ENCODE measurements around the gene GLMP. TPM values are rescaled to one million over a fixed set of nuclear protein-coding genes. Genes with fewer than 3 reads are reported as not detected.
A peak's percentile ranks its signal among the peaks of the same experiment; 100 is the strongest.

The GLMP gene
- total RNA-seq, 1 experiment from 2014 or later, result 75.3 TPM

DNA sequence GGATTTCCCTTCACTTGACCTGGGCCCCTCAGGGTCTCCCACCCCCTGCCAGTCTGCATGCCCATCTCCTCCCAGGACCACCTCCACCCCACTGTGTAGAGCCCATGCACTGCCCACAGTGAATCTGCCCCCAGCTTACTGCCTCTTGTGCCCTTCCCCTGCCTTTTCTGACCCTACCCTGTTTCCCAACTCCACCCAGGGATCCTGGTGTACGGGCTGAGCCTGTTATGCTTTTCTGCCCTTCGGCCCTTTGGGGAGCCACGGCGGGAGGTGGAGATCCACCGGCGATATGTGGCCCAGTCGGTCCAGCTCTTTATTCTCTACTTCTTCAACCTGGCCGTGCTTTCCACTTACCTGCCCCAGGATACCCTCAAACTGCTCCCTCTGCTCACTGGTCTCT lies 9.4 kb downstream of the GLMP start:
- no peak for DNase-seq (ENCODE audit: low spot score)

DNA sequence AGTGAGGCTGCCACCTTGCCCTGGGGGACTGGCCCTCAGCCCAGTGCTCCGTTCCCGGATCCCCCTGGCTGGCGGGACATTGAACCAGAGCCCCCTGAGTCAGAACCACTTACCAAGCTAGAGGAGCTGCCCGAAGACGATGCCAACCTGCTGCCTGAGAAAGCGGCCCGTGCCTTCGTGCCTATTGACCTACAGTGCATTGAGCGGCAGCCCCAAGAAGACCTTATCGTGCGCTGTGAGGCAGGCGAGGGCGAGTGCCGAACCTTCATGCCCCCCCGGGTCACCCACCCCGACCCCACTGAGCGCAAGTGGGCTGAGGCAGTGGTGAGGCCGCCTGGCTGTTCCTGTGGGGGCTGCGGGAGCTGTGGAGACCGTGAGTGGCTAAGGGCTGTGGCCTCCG lies 10.0 kb downstream of the GLMP start:
- no peak for DNase-seq (ENCODE audit: low spot score)

DNA sequence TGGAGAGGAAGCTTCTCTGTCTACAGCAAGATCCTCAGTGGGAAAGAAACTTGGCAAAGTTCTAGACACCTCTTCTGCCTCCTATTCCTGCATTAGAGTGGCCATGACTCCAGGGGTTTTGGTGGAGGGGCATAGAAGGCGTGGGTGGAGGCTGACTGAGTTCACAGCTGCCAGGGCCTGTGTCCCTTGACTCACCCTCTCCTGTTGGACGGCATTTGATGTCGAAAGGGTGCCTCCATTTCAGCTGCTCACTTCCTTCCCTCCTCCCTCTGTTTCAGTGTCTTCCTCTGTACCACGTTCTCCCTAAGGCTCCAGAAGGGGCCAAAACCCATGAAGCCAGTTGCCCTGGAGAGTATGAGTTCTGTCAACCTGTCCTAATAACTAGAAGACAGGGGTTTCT lies 10.7 kb downstream of the GLMP start:
- no peak for DNase-seq (ENCODE audit: low spot score)

DNA sequence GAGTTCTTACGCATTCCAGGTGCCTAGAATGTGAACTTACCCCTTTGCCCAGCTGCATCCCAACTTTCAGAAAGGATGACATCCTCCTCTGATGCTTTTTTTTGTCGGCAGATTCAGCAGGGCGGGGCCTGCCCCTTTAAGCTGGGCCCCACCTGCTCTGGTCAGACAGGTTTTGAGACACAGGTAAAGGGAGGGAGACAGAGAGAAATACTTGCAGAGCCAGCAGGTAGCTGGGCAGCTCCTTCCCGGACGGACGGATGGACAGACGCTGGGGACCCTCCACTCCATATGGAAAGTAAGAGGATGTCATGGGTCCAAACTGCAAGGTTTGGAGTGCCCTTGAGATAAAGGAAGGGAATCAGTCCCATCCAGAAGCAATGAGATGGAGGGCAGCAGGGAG lies 11.4 kb downstream of the GLMP start, which contains the start of gene TMEM79:
TMEM79 (plus strand) TSS at position 214 of the 400 bp plus-strand sequence. CDS start 902 bp downstream, outside the sequence.
- peak; percentile 58 for DNase-seq (ENCODE audit: low spot score)

DNA sequence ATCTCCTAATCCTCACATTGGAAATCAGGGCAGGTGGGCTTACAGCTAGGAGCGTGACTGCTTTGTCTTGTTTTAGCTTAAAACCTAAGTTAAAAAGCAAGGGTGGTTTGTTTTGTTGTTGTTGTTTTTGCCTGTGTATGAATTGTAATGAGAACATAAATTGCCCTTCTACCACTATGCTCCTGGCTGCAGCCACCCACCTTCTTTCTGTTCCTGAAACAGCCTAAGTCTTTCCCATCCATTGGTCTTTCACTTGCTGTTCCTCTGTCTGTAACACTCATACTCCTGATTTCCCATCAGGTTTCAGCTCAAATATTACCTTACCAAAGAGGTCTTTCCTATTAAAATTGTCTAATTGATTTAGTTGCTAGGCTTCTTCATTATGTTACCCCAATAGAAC lies 12.0 kb downstream of the GLMP start:
- peak; percentile 18 for DNase-seq (ENCODE audit: low spot score)

DNA sequence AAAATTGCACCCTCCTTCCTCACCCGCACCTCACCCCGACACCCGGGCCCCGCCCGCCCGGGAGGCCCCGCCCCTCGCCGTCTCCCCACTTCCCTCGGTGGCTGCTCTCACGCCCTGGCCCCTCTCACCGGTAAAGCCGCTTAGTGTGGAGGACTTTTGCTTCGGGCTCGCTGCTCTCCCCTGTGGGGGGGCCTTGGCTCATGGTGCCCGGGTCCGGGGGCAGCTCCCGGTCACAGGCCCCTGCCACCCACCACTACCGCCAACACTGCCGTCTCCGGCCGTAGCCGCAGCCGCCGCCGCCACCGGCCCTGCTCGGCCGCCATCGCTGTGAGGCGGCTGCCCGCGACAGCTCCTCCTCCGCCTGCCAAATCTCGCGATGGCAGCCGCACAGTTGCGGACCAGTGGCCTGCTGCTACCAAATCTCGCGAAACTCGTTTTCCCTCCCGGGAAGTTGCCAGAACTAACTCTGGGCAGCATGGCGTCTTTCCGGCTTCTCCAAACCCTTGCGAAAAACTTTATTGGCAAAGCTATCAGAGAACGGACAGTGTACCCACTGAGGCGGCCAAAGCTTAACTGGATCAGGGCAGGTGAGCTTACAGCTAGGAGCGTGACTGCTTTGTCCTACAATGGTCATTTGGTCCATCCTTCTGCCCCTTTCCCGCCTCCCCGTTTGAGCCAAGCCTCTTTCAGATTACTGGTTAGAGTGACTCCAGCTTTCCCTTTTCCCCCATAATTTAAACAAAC lies 12.8 kb downstream of the GLMP start, which contains the start of gene SMG5:
SMG5 (minus strand) TSS at position 347 of the 744 bp plus-strand sequence; CDS start at position 202, 145 bp downstream.
- peak; percentile 97 for DNase-seq (ENCODE audit: low spot score)

DNA sequence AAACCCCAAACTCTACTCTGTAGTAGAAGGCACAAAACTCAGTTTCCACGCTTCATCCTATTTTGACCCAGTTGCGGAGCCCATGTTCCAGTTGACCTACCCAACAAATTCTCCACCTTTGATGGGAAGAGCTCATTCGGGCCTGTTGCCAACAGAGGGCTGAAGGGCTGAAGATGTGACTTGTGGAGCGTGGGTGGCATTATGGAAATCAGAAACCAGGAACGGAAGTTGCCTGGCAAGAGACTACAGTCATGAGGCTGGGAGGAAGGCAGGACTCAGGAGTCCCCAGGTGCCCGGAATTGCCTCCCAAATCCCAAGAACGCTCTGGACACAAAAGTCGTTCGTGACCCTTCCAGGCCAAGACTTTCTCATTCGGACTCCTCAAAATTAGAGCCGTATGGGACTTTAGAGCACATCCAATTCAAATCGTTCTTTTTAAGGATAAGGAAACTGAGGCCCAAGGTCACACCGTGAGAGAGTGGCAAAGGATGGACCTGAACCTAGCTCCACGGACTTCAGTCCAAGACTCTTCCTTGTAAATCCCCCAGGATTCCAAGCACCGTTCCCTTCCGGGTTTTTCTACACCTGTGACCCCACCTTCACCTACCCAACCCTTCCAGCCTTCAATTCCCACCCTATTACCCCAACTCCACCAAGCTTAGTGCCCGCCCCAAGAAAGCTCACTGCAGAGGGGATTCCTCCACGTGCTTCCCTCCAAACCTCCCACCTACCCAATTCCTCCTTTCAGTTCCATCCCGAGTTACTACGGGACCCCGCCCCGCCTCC lies 13.6 kb downstream of the GLMP start:
- peak; percentile 77 for DNase-seq (ENCODE audit: low spot score)

DNA sequence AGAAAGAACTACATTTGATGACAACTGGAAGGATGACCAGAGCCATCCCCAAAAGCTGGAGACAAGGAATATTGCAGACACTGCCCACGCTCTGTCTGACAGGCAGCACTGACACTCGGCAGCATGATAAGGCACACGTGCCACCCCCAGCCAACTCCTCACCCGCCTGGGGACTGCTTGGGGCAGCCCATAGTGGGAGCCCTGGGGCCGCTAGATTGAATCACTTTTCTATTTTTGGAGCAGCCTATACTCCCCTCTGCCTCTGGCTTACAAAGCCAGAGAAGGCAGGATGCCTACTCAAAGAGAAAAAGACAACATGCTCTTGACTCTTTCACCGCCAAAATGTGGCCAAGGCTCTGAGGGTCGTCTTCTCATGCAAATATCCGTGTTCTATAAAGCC lies 14.2 kb downstream of the GLMP start:
- no peak for DNase-seq (ENCODE audit: low spot score)

DNA sequence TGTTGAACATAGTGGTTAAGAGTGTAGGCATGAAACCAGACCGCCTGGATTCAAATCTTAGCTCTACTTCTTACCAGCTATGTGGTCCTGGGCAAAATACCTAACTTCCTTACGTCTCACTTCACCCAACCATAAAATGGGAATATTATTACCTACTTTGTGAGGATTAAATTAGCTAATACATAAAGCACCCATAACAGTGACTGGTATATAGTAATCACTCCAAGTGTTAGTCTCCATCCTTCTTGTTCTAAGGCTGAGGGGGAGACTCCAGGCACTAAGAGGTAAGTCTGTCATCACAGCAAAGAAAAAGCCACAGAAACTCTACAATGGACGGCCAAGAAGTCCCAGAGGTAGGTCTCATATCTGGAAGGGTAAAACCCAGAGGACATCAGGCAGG lies 15.6 kb downstream of the GLMP start:
- DNase-seq (ENCODE audit: low spot score), result no peak

DNA sequence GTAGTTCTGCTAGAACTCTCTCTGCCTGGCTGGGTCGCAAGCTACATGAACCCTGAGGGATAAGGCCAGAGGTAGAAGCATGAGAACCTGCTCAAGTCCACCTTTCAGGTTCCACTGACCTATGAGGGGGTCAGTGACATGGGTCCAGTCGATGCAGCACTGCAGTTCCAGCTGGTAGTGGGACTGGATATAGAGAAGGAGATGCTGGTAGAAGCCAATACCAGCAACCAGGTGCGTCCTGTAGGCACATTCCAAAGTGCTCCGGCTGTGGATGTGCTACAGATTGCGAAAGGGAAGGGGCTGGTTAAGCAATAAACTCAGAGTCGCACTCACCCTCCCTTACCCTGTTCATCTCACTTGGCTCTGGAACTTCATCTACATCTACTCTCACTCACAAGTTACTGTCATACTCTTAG lies 18.5 kb downstream of the GLMP start:
- no peak for DNase-seq (ENCODE audit: low spot score)

DNA sequence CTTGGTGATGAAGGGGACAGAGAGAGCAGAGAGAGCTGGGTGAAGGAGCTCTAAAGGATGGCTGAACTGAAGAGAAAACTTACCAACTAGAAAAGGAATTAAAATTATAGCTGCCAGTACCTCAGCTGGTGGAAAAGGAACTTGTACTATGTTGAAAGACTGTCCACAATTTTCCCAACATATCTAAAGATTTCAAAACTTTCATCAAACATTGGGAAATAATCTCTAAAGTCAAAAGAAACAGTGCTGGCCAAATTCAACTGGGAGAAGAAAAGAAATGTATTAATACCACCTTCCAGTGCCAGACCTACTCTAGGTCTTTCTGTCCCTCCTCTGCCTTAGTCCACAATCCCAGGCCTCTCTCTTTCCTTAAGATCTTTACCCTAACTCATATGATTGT lies 18.9 kb downstream of the GLMP start:
- DNase-seq (ENCODE audit: low spot score), result no peak

DNA sequence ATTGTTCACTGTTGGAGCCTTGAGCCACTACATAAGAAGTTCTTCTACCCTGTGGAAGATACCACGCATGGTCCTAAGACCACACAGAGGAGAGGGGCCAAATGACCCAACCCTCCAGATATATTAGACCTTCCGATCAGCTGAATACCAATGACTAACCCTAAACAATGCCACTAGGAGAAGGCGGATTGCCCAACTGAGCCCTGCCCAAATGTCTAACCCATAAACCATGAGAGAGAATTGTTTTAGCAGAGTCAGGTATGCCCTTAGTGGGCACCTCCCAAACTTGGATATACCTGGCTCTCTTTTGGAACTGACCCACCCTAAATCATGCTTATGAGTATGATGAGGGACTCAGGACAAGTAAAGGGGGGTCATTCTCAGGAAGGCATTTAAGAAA lies 25.2 kb downstream of the GLMP start:
- DNase-seq (ENCODE audit: low spot score), result no peak

DNA sequence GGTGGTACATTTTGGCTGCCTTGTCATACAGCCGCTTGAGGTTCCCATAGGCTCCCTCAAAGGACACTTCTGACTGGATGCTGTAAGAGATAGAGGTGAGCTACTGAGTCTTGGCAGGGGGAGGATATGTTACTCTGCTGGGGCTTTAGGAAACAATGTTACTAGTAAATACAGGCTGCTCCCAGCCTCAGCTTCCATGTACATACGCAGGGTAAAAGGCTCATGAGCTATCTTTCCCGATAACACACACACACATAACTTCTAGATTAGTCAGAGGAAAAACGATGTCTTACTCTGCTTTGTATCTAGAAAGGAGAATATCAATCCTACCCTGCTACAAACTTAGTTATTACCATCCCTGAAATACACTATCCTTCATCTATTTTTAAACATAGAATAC lies 27.1 kb downstream of the GLMP start:
- DNase-seq (ENCODE audit: low spot score), result no peak

DNA sequence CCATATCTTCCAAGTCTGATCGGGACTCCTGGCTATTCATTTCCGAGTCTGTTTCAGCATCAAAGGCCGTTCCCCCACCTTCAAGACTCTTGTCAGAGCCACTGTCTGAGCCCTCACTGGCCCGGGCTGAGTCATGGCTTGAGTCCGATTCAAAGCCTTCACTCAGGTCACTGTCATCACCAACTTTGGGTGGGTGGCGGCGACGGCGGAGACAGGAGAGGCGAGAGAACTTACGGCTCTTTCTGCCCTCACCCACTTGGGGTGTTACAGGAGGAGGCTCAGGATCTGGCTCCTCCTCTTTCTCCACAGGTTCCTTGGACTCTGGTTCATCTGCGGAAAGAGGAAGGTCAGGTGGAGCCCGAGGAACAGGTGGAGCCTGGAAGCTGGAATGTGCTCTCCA lies 29.4 kb downstream of the GLMP start:
- no peak for DNase-seq (ENCODE audit: low spot score)

DNA sequence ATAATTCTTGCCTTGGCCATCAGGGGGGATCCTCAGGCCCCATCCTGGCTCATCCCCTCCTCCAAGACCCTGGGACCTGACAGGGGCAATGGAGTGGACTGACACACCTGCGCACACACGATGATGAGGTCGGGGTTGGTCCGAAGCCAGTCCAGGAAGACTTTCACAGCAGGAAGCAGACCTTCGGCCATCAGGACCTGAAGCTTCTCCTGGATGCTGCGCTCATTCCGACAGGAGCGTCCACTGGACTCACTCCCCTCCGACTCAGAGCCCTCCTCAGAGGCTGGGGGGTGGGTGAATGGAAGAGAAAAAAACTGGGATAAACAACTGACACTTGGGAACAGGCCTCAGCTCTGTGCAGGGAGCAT lies 32.2 kb downstream of the GLMP start:
- no peak for DNase-seq (ENCODE audit: low spot score)

DNA sequence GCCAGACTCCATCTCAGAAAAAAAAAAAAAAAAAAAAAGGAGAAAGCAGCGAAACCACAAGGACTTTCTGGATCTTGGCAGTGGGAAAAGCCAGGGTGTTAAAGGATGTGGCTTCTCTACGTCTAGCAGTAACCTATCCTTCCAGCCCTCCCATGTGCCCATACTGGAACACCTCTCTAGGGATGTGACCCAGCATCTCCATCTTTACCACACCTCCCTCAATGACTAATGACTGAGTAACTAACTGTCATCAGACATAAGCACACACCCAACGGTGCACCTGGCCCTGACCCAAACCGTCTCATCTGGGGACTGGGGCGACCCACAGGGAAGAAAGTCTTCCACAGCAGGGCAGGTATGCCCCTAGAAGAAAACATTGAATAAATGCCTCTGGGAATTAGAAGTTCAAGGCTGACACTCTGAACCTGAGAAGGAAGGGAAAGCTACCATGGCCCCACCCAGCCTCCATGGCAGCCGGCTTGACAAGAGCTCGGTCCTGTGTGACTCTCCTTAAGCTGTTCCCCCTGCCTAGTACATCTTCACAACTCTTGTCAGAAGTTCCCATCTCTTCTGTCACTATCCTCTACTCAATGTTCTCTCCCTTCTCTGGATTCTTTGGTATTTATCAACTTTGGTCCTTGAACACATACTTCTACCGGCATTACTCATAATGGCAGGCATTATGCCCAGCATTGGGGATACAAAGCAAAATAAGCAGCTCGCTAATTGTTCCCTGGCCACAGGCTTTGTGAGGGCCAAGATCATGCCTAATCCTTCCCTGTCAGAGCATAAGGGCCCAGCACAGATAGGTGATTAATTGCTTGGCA lies 32.8 kb downstream of the GLMP start:
- DNase-seq (ENCODE audit: low spot score), result no peak

DNA sequence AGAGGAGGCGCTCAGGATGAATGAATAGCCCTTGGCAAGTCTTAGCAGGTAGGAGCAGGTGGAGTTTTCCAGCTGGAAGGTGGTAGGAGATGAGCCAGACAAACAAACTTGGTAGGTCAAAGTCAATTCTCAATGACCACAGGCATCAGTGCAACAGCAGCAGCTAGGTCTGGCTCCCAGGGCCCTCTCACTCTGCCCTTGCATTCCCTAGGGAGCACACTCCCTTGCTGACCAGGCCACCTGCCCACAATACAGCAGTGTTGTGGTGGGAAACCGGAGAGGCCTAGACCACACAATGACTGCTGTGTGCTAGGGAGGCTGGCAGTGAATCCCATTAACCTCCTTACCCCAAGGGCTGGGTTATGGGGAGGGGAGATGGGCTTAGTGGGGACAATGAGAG lies 34.6 kb downstream of the GLMP start:
- no peak for DNase-seq (ENCODE audit: low spot score)

DNA sequence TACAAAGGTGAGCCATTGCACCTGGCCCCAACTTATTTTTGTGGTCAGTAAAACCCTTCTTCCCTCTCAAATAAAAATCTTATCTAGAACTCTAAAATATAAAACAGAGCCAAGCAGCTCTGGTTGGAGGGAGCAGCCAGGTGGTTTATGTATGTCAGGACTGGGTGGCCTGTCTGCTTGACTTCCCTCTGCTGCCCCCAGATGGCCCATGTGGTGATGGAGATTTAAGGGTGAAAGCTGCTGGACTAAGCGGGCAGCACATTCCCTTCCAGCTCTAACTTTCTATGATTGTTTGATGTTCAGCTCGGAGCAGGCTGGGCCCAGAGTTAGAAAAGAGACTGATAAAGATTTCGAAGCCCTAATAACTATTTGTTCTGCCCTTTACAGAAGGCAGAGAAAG lies 35.7 kb downstream of the GLMP start:
- DNase-seq (ENCODE audit: low spot score), result peak; percentile 22

DNA sequence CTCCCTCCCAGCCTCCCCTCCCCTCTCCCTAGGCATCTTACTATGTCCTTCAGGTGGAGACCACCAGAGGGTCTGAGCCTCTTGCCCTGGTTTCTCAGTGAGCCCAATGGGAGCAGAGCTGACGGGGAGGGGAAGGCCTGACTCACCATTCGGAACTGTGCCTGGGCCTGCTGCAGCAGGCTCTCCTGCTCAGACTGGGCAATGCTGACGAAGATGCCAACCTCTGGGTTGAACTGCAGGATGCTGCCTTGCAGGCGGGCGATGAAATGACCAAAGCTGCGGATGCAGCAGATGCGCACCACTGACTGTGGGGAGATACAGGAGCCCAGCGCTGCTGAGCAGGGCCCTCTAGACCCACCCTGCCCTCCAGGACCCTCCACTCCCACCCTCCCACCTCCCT lies 36.6 kb downstream of the GLMP start:
- no peak for DNase-seq (ENCODE audit: low spot score)

DNA sequence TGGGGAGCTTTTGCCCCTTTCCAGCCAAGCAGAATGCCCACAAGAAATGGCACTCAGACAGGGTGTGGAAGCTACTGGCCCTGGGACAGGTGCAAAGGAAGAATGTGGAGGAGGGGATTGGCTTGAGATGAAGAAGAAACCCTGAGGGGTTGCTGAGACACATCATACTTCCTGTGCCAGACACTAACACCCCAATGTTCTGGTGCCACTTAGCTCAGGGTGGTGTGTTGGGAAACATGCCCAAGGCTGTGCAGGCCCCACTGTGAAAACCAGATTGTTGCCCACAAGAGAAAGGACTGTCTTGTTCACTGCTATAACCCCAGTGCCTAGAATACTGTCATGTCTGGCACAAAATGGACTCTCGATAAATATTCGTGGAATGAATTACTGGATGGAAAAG lies 37.8 kb downstream of the GLMP start:
- DNase-seq (ENCODE audit: low spot score), result no peak

DNA sequence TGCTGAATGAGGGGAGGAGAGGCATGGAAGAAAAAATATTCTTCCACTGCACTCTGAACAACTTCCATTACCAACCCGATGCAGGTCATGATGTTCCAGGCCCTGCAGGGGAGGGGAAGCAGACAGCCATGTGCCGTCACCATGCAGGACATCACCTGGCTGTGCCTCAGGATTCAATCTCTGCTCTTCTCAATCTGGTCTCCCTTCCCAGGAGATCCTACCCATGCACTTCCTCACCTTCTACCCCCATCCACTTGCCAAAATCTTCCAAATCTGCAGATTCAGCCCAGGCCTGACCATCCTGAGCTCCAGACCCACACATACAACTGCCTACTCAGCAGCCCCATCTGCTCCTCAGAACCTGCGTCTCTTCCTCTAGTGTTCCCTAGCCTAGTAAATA lies 41.8 kb downstream of the GLMP start:
- no peak for DNase-seq (ENCODE audit: low spot score)

DNA sequence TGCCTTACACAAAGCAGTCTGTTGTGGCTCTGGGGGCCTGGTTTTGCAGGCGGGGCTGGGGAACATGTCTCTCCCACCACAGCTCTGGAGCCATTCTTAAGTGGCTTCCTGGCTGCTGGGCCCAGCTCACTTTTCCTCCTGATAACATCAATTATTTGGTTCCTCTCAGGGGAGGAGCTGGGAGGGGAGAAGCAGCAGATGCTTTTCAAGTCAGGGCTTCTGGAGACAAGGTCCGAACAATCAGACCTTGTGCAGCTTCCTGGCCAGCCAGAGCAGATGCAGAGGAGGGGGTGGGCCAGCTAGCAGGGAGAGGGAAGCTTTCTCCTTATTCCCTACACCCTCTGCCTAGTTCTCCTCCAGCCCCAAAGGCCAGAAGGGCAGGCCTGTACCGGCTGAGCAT lies 44.0 kb downstream of the GLMP start:
- peak; percentile 36 for DNase-seq (ENCODE audit: low spot score)
